HepG2 (cell line): Measurements from ENCODE around the gene BLOC1S1. TPM values are rescaled to one million over a fixed set of nuclear protein-coding genes. Genes with fewer than 3 reads are reported as not detected.

Experiments used
- AGO2 ChIP-seq: fragments of 200-400 bp; formaldehyde crosslinking; optimal IDR thresholded peaks from 2 replicates; pipeline ENCODE3; 2017; ENCODE audit warnings: mild to moderate bottlenecking, low read depth, low read length, moderate library complexity
- CREBL2 ChIP-seq: sonication (generic); formaldehyde crosslinking; IDR thresholded peaks from 2 replicates; pipeline ENCODE4 v1.8.1; 2023; ENCODE audit warnings: missing genetic modification reagents, mild to moderate bottlenecking, borderline replicate concordance
- DPF2 ChIP-seq: sonication (generic); formaldehyde crosslinking; IDR thresholded peaks from 2 replicates; pipeline ENCODE4 v1.4.0; 2020; ENCODE audit warnings: mild to moderate bottlenecking, low read depth, missing genetic modification reagents, borderline replicate concordance
- MAFF ChIP-seq: IDR thresholded peaks from 2 replicates; pipeline ENCODE4 v1.6.1; 2011; ENCODE audit warnings: low read depth, low read length, improper control_type of control experiment
- MEIS2 ChIP-seq: sonication (generic); formaldehyde crosslinking; IDR thresholded peaks from 2 replicates; pipeline ENCODE4 v1.9.0; 2021; ENCODE audit warnings: mild to moderate bottlenecking, missing genetic modification reagents
- POLR2AphosphoS5 ChIP-seq: IDR thresholded peaks from 2 replicates; pipeline ENCODE4 v1.6.1; 2012; ENCODE audit warnings: low read depth, low read length
- SKIL ChIP-seq: sonication (generic); formaldehyde crosslinking; IDR thresholded peaks from 2 replicates; pipeline ENCODE4 v1.8.0; 2022; ENCODE audit warnings: missing genetic modification reagents, mild to moderate bottlenecking, moderate library complexity, borderline replicate concordance
- ZBTB37 ChIP-seq: sonication (generic); formaldehyde crosslinking; IDR thresholded peaks from 2 replicates; pipeline ENCODE4 v1.4.0; 2020; ENCODE audit warnings: mild to moderate bottlenecking, missing genetic modification reagents
- polyA plus RNA-seq, 8 experiments: library from polyadenylated mRNA; depleted of rRNA in 3 of 8; stranded (reverse) in 7 of 8; unstranded in 1 of 8; fragments of >200 nt; fragmentation: Illumina TruSeq in 4 of 8; extraction: Trizol in 4 of 8; gene quantifications; 2 replicates each; pipeline versions ENCODE4 v1.2.1 to v1.2.3, GENCODE V29; 2011 to 2016; ENCODE audit warnings: low read depth in 4 of 8, missing spikeins in 1 of 8, mixed read lengths in 1 of 8; ENCODE audit not compliant: insufficient read depth in 1 of 8
- total RNA-seq, 5 experiments: library from RNA; depleted of rRNA; stranded (reverse); fragments of >200 nt; fragmentation: Illumina TruSeq; extraction: Trizol; gene quantifications; 2 replicates each; pipeline ENCODE4 v1.2.3, GENCODE V29; 2016; ENCODE audit warnings: low read depth in 1 of 5
- TF ChIP-seq, protein P1 (sequence below): sonication (generic); formaldehyde crosslinking; IDR thresholded peaks from 2 replicates; pipeline ENCODE4 v1.4.0; 2020; ENCODE audit warnings: missing genetic modification reagents
- TF ChIP-seq, protein P2 (sequence below): sonication (generic); formaldehyde crosslinking; IDR thresholded peaks from 2 replicates; pipeline ENCODE4 v1.4.0; 2020; ENCODE audit warnings: mild to moderate bottlenecking, missing genetic modification reagents

Gene BLOC1S1
- total and polyA plus RNA-seq, 2 of the 13 experiments (the other 11 are each of a cell fraction or from before 2014, with no cell fraction given) = 55.1 to 95.3 TPM

- TF ChIP-seq SKIL (0 out of 2 replicates have a peak, but pooled peaks have one; percentile 50), AGO2 (no peak), DPF2 (CRISPR knock-in tag) (no peak), POLR2AphosphoS5 (peak; percentile 79), ZBTB37 (CRISPR knock-in tag) (no peak), CREBL2 (CRISPR knock-in tag) (no peak), MEIS2 (CRISPR knock-in tag) (no peak), MAFF (no peak)
- TF ChIP-seq, protein P1, sequence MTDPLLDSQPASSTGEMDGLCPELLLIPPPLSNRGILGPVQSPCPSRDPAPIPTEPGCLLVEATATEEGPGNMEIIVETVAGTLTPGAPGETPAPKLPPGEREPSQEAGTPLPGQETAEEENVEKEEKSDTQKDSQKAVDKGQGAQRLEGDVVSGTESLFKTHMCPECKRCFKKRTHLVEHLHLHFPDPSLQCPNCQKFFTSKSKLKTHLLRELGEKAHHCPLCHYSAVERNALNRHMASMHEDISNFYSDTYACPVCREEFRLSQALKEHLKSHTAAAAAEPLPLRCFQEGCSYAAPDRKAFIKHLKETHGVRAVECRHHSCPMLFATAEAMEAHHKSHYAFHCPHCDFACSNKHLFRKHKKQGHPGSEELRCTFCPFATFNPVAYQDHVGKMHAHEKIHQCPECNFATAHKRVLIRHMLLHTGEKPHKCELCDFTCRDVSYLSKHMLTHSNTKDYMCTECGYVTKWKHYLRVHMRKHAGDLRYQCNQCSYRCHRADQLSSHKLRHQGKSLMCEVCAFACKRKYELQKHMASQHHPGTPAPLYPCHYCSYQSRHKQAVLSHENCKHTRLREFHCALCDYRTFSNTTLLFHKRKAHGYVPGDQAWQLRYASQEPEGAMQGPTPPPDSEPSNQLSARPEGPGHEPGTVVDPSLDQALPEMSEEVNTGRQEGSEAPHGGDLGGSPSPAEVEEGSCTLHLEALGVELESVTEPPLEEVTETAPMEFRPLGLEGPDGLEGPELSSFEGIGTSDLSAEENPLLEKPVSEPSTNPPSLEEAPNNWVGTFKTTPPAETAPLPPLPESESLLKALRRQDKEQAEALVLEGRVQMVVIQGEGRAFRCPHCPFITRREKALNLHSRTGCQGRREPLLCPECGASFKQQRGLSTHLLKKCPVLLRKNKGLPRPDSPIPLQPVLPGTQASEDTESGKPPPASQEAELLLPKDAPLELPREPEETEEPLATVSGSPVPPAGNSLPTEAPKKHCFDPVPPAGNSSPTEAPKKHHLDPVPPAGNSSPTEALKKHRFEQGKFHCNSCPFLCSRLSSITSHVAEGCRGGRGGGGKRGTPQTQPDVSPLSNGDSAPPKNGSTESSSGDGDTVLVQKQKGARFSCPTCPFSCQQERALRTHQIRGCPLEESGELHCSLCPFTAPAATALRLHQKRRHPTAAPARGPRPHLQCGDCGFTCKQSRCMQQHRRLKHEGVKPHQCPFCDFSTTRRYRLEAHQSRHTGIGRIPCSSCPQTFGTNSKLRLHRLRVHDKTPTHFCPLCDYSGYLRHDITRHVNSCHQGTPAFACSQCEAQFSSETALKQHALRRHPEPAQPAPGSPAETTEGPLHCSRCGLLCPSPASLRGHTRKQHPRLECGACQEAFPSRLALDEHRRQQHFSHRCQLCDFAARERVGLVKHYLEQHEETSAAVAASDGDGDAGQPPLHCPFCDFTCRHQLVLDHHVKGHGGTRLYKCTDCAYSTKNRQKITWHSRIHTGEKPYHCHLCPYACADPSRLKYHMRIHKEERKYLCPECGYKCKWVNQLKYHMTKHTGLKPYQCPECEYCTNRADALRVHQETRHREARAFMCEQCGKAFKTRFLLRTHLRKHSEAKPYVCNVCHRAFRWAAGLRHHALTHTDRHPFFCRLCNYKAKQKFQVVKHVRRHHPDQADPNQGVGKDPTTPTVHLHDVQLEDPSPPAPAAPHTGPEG = no peak
- TF ChIP-seq, protein P2, sequence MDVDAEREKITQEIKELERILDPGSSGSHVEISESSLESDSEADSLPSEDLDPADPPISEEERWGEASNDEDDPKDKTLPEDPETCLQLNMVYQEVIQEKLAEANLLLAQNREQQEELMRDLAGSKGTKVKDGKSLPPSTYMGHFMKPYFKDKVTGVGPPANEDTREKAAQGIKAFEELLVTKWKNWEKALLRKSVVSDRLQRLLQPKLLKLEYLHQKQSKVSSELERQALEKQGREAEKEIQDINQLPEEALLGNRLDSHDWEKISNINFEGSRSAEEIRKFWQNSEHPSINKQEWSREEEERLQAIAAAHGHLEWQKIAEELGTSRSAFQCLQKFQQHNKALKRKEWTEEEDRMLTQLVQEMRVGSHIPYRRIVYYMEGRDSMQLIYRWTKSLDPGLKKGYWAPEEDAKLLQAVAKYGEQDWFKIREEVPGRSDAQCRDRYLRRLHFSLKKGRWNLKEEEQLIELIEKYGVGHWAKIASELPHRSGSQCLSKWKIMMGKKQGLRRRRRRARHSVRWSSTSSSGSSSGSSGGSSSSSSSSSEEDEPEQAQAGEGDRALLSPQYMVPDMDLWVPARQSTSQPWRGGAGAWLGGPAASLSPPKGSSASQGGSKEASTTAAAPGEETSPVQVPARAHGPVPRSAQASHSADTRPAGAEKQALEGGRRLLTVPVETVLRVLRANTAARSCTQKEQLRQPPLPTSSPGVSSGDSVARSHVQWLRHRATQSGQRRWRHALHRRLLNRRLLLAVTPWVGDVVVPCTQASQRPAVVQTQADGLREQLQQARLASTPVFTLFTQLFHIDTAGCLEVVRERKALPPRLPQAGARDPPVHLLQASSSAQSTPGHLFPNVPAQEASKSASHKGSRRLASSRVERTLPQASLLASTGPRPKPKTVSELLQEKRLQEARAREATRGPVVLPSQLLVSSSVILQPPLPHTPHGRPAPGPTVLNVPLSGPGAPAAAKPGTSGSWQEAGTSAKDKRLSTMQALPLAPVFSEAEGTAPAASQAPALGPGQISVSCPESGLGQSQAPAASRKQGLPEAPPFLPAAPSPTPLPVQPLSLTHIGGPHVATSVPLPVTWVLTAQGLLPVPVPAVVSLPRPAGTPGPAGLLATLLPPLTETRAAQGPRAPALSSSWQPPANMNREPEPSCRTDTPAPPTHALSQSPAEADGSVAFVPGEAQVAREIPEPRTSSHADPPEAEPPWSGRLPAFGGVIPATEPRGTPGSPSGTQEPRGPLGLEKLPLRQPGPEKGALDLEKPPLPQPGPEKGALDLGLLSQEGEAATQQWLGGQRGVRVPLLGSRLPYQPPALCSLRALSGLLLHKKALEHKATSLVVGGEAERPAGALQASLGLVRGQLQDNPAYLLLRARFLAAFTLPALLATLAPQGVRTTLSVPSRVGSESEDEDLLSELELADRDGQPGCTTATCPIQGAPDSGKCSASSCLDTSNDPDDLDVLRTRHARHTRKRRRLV (CRISPR knock-in tag) = no peak
Observed at GRCh38 chr12:55715833-55716581, at the start of gene BLOC1S1 (continued).
